ENCODE results near the gene OR2V2.

Gene OR2V2

DNA sequence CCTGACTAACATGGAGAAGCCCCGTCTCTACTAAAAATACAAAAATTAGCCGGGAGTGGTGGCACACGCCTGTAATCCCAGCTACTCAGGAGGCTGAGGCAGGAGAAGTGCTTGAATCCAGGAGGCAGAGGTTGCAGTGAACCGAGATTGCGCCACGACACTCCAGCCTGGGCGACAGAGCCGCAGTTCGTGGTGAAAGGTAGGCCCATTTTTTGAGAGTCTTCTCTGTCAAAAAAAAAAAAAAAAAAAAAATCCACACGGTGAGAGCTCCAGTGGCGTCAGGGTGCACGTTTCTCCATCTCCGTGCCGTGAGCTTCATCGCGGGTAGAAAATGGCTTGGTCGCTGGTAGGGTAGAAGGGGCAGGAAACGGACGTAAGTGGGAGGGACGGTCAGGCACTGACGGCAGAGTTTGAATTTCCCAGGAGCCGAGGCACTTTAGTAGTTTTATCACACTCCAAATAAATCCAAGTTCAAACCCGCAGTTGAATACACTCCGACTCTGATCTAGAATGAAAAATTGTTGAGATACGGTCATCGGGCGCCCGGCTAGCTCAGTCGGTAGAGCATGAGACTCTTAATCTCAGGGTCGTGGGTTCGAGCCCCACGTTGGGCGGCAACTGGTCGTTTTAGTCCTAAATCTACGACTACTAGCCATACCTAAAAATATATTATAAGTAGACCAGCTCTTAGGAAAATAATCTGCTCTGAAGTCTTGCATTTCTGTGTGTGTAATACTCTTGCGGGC, 60.0 kb downstream of the OR2V2 start:
- peak; percentile 88 to 91 for DNase-seq (ENCODE audit: low read depth in 2 of 2)

DNA sequence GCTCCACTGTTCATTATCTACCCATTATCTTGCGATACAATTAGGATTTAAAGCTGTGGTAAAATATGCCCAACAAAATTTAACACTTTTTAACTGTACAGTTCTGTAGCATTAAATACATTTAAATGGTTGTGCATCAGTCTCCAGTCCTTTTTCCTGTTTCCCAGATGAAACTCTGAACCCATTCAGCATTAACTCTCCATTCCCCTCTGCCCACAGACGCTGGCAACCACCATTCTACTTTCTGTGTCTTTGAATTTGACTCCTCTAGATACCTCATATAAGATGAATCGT, 60.5 kb downstream of the OR2V2 start:
- DNase-seq (ENCODE audit: low read depth in 2 of 2): no peak

All from stimulated activated CD4-positive, alpha-beta T cell treated with anti-CD3 and anti-CD28 coated beads, Interleukin-1b, Interleukin-23, amount 100 ng/mL, for 4 hours (primary cell).